CD4-positive, alpha-beta T cell treated with Interferon alpha-2 for 1 hour (primary cell): ENCODE measurements around the gene ENTPD5.

Experiments used
- DNase-seq, 2 donors: peaks; one replicate each; pipeline ENCODE4 v3.0.0-alpha.2; 2020 to 2022

Gene ENTPD5, protein sequence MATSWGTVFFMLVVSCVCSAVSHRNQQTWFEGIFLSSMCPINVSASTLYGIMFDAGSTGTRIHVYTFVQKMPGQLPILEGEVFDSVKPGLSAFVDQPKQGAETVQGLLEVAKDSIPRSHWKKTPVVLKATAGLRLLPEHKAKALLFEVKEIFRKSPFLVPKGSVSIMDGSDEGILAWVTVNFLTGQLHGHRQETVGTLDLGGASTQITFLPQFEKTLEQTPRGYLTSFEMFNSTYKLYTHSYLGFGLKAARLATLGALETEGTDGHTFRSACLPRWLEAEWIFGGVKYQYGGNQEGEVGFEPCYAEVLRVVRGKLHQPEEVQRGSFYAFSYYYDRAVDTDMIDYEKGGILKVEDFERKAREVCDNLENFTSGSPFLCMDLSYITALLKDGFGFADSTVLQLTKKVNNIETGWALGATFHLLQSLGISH

DNA sequence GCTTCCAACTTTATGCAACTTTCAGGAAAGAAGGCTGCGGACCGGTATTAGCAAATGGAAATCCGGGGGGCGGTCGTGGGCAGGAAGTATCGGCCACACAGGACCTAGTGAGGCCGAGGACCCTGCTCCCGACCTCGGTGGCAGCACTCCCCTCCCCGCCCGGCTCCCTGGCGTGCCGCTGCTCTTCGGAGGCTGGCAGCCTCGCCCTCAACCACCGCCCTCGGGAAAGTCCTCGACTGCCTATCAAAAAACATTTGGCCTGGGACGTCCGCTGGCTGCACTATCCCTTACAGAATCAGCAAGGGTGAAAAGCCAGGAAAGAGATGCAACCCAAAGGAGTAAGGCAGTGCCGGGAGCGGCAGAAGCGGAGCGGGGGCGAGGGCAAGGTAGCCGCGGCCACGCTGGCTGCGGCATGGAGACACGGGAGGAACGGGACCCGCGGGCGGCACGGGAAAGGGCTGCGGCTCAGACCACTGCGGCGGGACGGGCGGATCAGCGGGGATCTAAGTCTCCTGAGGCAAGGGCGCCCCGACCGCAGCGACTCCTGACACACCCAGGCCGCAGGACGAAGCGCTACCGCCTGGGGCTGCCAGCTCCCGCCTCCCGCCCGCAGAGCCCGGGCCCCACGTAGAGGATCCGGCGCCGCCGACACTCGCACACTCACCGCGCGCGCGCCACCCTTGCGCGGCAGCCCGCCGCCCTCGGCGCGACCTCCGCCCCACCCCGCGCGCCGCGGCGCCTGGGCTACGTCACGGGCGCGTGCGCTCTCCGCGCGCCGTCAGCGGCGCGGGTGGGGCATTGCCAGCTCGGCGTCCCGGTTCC is at the start of gene ENTPD5, which contains the start of gene BBOF1:
Gene ENTPD5, minus strand, starts transcription at position 703 of the 822 bp plus-strand sequence. CDS start 31,186 bp downstream, outside the sequence.
Gene BBOF1, plus strand, starts transcription at position 764 of the 822 bp plus-strand sequence. CDS start 130 bp downstream, outside the sequence.
- peak; percentile 82 to 91 for DNase-seq

DNA sequence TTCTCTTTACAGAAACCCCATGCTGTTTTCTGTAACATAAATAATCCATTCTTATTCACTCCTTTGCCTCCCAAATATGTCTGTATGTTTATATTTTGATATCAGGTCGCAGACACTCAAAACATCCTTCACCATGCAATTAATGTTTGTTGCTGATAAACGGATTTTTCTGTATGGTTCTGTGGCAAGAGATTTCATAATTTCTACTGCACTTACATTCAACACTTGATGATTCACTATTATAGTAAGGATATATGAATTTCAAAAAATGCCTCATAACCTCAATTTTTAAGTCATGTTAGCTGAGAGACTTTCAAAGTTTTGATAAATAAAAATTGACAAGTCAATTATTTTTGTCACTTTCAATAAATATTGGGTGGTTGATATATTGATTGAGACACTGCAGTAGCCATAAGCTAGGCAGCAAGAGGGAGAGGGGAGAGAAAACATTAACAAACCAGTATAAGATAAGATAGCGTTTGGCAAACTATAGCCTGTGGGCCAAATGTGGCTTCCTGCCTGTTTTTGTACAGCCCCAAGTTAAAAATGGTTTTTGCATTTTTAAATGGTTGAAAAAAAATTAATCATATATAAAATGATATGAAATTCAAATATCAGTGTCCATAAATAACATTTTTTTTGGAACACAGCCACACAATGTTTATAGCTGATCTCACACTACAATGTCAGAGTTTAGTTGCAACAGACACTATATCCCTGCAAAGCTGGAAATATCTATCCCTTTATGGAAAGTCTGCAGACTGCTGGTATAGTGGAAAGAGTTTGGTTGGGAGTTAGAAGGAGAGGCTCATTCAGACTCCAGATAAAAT is 46.9 kb upstream of the ENTPD5 start:
- no peak for DNase-seq

- DNase-seq: no peak
Measured at GRCh38 chr14:74064883-74065282, 45.8 kb upstream of the ENTPD5 start.

GRCh38 chr14:74064426-74064825 is 45.3 kb upstream of the ENTPD5 start:
- DNase-seq: no peak

GRCh38 chr14:74062809-74063150 is 43.7 kb upstream of the ENTPD5 start:
- no peak for DNase-seq

DNA sequence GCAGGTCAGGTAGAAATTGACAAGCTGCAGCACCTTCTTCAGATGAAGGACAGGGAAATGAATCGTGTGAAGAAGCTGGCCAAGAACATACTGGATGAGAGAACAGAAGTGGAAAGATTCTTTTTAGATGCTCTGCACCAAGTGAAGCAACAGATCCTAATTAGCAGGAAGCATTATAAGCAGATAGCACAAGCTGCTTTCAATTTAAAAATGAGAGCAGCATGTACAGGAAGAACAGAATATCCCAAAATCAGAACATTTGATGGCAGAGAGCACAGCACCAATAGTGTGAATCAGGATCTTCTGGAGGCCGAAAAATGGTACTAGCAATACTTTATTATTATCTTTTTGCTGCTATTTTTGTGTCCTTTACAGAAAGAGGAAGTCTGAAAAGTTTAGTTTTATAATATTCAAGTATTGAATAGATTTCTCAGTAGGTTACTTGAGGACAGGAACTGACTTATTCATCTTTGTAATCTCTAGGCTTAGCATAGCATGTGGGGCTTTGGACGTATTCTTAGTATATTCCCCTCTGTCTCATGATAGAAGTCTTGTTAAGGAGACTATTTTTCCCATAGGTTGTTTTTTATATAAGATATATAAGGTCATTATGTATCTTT is 30.9 kb upstream of the ENTPD5 start:
- DNase-seq: no peak

- DNase-seq: no peak
Measured at GRCh38 chr14:74048281-74048680, 29.2 kb upstream of the ENTPD5 start.

DNA sequence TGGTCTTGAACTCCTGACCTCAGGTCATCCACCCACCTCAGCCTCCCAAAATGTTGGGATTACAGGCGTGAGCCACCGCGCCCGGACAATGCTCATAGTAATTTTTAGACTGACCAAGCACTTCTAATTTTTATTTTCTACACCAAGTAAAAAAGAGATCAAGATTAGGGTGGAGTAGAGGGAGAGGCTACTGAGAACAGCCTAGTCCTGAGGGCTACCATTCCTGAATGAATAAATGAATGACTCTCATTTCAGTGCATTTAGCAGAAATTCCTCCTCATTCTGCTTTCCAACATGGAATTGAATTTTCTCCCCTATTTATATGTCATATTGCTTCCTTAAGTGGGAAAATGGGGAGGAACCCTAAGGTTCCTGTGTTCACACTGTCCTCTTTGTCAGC is 26.4 kb upstream of the ENTPD5 start:
- DNase-seq: no peak

- no peak for DNase-seq
Measured at GRCh38 chr14:74042296-74042695, 23.2 kb upstream of the ENTPD5 start.

DNA sequence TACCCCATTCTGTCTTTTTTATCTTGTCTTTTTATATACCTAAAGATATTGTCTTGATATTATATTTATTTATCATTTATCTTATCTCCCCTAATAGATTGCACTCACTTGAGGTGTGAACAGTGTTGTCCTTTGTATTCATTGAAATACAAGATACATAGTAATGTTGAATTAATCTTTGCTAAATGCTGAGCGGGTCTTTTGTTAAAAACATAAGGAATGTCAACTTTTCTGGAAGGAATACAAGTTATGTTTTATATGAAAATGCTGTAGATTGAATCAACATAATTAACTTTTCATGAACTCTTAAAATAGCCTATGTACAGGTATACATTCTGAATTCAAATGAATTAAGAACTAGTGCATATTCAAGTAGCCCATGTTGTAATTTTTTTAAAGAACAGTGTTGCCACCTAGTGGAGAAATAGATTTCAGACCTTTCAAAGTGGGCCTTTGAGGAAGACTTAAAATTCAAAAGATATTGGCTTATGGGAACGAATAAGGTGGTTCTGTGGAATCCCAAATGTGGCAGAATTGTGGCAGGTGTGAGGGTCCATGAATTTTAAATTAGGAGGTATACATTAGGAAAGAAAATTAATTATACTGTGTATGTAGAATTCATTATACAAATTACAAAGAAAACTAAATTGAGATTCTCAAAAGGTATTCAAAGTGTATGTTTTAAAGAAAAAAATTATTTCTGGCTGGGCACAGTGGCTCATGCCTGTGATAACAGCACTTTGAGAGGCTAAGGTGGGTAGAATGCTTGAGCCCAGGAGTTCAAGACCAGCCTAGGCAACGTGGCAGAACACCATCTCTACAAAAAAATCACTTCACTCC is 19.2 kb upstream of the ENTPD5 start:
- DNase-seq: peak; percentile 2 to 72

GRCh38 chr14:74035556-74035955 is 16.5 kb upstream of the ENTPD5 start:
- DNase-seq: no peak

GRCh38 chr14:74034572-74034971 is 15.5 kb upstream of the ENTPD5 start:
- DNase-seq: no peak

- no peak for DNase-seq
Measured at GRCh38 chr14:74029136-74029535, 10.0 kb upstream of the ENTPD5 start.

GRCh38 chr14:74022346-74022745 is 3.3 kb upstream of the ENTPD5 start:
- DNase-seq: no peak

DNA sequence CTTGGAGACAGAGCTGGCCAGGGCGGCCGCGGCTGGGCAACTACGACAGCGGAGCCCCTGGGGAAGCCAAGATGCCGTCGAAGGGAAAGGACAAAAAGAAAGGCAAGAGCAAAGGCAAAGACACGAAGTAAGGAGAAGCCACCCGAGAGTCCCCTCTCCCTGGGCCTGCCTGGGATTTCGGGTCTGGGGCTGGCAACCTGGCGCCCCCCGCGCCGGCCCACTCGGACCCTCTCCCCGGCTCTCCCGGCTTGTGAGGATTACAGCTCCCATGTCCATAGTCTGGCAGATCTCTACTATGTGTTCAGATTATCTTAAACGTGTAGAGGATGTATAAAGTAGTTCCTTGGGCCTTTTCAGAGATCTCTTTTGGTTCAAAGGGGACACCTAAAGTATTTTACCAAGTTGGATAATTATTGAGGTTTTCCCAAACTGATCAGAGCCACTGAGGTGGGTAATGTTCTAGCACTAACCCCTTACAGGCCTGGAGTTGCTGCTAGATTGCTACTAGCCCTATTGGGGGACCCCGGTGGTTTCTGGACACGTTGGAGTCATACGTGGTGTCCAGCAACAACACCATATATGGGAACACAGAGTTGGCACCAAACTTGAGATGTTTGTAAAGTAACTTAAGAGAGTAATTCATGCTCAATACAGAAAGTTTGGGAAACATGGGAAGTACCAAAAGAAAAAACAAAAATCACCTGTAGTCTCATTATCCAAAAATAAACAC is 485 bp upstream of the ENTPD5 start:
- no peak for DNase-seq

GRCh38 chr14:74018174-74018585 is 908 bp downstream of the ENTPD5 start:
- DNase-seq: peak in 1 of 2 donors; percentile 24

- no peak for DNase-seq
Measured at GRCh38 chr14:74015963-74016362, 3.1 kb downstream of the ENTPD5 start.

GRCh38 chr14:74015176-74015575 is 3.9 kb downstream of the ENTPD5 start:
- no peak for DNase-seq

DNA sequence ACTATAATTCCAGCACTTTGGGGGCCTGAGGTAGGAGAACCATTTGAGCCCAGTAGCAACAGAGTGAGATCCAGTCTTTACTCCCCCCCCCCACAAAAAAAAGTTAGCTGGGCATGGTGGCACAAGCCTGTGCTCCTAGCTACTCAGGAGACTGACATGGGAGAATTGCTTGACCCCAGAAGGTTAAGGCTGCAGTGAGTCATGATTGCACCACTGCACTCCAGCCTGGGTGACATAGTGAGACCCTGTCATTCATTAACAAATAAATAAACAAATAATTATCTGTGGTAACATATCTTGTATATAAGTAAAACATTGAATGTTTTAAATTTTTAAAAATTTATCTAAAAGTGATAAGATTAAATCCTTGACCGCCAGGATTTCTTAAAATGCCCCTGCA is 4.8 kb downstream of the ENTPD5 start:
- no peak for DNase-seq

DNA sequence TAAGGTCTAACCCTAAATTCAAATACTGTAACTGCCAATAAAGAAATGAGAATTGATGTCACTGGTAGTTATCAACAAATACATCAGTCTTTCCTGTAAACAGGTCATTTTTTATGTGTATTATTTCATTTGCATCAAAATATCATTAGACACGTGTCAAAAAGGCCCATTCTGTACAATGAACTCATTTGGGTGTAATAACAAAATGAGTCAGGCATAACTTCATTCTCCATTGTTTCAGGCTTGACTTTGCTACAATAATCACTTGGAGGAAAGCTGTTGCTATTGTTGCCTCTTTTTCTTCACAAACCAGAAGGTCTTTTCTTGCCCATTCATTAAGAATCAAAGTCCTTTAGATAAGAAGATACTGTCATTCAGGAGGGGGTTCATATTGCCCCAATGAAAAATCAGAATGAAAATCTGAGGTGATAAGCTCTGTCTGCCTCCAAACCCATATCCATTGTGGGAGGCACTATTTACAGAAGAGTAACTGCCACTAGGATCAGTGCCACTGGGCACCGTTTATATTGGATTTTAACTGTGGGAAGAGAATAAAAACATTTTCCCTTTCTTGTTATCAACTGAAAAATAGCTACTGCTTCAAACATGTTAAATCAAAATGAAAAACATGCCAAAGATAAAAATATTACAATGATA is 10.1 kb downstream of the ENTPD5 start:
- no peak for DNase-seq
